ENCODE measurements around the gene ERCC1.

The ERCC1 gene

DNA sequence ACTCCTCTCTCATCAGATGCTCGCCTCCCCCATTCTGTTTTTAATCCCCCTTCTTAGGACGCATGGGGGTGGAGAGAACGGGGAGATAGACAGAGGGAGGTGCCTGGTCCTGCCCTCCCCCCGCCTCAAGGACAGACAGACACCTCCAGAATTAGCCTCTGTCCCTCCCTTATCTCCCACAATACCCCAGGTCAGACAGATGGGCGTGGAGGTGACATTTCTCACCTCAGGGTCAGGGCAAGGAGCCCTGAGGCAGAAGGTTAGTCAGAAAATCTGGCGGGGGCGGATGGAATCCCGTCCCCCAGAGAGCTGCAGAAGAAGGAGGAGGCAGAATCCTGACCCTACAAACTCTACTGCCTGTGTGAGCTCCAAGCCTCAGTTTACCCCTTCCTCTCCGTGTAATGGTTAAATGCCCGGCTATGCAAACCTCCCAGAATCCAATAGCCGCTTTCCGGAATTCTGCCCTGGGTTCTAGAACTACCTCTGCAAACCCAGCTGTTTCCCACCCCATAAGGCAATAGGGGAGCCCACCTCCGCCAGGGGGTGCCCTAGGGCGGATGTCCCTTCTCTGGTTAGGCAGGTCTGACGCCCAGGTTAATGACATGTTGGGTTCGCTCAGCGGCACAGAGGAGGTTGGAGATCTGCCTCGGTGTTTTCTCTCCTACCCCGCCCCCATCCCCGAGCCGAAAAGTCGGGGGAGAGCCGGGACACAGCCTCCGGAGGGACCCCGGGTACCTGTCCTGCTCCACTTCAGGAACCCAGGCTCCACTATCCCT, 19.7 kb downstream of the ERCC1 start:
- peak; percentile 56 for DNase-seq

DNA sequence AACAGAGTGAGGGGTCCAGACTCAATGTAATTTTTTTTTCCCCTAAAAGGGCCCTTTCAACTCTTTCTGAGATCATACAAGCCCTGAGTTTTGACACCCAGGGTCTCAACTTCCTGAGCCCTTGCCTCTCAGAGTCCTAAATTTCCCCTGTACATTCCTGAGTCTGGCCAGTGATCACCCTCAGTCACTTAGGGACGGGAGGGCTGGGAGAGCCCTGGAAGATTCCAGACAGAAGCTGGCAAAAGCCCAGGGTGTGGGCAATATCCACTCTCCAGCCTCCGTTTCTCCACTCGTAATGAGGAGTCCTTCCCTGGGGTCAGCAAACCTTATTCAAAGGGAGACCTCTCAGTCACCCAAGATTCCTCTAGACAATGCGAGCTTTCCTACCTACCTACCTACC, 20.4 kb downstream of the ERCC1 start:
- no peak for DNase-seq

DNA sequence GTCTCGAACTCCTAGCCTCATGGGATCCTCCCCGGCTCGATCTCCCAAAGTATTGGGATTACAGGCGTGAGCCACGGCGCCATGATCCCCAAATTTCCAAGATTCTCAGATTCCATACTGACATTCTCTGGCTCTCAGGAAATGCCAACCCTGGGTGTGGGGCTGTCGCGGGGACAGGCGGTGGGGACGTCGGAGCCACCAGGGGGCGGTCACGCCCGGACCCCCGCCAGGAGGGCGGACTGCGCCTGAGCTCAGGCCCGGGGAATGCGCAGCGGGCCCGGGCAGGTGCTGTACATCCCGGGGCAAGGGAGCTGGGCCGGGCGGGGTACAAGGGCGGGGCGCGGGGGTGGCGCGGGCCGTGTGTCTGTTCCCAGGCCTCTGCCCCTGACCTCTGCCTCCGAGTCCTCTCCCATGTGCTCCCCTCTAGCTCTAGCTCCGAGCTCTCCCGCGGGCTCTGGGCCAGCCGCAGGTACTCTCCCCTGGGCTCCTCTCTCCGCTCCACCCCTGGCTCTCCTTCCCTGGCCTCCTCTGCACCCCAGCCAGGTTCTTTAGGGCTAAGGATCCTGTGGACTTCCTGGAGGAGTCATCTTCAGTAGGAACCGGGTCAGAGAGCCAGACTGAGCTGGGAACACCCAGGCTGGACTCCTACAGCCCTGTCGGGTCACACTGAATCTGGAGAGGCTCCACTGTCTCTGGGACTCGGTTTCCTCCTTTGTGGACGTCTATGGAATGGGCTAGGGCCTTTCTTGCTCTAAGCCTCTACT, 21.2 kb downstream of the ERCC1 start:
- no peak for DNase-seq

DNA sequence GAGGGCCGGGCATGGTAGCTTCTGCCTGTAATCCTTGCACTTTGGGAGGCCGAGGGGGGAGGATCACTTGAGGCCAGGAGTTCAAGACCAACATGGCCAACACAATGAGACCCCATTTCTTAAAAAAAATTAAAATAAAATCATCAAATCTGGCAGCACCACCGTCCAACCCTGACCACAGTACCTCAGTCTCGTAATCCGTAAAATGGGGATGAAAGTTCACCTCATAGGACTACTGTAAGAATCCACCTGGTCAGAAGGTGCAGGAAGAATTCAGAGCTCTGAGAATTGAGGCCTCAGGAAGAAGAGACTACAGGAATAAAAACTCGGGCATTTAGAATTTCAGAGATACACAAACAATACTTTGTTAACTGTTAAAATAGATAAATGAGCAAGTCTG, 21.9 kb downstream of the ERCC1 start:
- DNase-seq = no peak

DNA sequence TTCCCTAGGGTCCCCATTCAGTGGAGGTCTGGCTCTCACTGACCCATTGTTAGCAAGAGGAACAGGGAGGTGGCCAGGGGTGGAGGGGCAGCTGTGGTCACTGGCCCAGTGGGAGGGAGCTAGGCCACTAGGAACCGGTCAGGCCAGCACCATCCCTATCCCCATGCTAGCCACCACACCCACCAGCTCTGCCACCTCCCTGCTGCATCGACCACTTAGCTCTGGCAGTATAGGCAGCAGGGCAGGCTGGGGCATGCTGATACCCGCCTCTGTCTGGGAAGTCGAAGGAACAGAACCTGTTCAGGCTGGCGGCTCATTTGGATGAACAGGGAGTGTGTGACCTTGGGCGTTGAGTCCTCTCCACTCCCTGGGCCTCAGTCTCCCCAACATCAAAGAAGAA, 23.5 kb downstream of the ERCC1 start:
- peak; percentile 61 for DNase-seq

DNA sequence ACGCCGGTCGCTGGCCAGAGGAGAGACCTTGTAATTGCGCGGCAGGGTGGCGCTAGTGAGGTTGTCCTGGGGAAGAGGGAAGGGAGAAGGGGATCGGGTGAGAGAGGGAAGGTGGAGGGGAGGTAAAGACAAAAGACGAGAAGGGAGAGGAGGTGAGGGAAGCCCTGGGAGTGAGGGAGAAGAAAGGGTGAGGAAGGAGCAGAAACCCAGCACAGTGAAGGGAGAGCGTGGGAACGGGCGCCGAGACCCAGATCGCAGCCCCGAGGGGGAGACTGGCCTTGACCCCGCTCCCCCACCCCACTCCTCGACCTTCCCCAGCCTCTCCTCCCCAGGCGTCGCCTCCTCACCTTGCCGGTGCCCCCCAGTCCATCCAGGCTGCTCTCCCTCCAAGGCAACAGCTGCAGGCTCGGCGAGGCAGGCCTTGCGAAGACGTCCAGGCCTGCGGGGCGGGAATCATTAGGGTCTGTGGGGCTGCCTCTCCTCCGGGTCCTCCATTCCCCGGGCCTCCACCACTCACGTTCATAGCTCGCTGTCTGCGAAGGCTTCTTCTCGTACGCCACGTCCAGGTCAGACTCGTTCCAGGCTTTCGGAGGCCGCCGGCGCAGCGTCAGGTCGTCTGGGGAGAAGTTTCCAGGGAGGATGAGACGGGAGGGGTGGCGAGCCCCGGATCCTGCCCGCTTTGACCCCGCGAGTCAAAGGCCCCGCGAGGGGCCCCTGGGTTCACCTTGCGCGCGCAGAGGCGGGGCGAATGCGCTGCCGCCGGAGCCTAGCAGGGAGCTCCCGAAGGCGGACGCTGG, 27.7 kb downstream of the ERCC1 start:
- DNase-seq = no peak

DNA sequence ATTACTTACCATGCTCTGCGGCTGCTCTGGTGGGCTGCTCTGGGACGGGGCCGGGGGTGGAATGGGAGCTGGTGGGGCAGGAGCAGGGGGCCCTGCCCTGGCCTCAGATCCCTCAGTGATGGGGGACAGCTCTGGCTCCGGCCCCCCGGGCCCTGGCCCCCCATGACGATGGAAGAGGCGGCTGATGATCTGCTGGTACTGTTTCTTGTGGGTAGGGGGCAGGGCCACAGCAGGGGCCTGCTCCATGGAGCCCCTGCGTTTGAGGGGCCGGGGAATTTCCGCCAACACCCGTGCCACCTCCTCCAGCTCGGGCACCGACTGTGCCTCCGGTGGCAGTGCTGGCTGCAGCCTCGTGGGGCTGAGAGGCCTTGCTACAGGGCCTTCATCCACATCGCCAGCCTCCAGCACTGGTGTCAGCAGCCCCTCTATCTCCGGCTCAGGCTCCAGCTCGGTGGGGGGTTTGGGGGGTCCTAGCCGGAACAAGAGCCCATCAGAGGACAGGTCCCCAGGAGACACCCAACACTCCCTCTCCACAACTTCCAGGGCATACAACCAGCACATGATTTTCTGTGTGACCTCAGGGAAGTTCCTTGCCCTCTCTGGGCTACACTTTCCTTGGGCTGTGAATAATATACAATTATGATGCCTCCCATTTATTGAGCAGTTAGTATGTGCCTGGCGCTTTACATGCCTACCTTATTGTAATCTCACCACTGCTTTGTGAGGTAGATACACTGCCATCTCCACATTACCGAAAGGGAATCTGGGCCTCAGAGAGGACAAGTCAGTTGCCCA, 31.6 kb downstream of the ERCC1 start:
- DNase-seq = no peak

GRCh38 chr19:45391346-45391745, 32.4 kb downstream of the ERCC1 start:
- DNase-seq = no peak

- DNase-seq = peak; percentile 24
These were observed 38.1 kb downstream of the ERCC1 start for GRCh38 chr19:45385392-45386221.

DNA sequence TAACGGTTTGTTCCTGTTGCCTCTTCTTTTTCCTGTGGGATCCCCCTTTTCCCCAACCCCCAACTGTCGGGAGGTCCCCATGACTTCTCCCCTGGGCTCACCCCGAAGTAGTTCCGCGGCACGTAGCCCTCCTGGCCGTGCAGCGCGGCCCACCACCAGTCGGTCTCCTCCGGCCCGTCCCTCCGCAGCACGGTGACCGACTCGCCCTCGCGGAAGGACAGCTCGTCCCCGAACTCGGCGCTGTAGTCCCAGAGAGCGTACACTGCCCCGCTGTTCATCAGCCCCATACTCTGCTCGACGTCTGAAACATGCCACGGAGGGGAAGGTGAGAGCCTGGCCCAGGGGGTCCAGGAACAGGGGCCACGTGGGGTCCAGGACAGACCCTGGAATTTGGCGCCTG, 41.3 kb downstream of the ERCC1 start:
- no peak for DNase-seq

GRCh38 chr19:45380107-45380506, 43.6 kb downstream of the ERCC1 start:
- no peak for DNase-seq

GRCh38 chr19:45376045-45376724, 47.5 kb downstream of the ERCC1 start:
- no peak for DNase-seq

- peak; percentile 96 for DNase-seq
These were observed 53.1 kb downstream of the ERCC1 start, which contains the start of gene ERCC2 for GRCh38 chr19:45370410-45371204. ERCC2 (minus strand) TSS chr19:45370573; CDS start chr19:45370540, 33 bp downstream.

DNA sequence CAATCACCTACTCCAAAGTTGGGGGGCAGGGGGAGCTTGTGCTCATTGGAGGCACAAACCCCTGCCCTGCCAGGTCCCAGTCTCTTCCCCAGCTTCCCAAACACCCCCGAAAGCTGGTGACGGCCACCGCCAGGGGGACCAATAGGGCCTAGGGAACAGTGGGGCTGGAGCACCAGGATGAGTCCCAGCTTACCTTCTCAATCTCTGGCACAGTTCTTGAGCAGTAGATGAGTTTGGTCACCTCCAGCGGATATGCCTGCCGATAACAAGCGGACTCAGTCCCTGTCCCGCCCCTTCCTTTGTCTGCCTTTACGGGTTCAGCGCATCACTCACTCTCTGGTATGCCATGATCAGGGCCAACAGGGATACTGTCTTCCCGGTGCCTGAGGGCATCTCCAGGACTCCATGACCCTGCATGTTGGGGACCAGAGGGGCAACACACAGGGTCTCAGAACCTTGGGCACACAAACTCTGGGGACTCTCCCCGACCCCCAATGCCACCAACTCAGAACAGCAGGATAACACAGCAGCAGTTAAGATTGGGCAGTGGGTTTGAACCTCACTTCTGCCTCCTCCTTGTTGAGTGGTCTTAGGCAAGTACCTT, 54.9 kb downstream of the ERCC1 start:
- no peak for DNase-seq

DNA sequence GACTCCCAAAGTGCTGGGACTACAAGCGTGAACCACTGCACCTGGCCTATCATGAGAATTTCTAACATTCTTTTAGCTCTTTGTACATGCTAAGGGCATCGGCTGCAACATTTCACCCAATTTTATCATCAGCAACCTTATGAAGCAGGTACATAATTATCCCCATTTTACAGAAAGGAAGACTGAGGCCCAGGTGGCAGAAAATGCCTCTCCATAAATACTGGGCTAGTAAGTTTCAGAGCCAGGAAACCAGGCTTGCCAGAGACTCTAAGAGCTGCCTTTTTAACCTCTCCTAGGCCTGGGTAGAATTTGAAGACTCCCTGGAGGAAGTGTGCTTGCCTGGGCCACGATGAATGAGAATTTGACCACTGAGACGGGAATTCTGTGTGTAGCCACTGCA, 55.6 kb downstream of the ERCC1 start:
- DNase-seq = no peak

DNA sequence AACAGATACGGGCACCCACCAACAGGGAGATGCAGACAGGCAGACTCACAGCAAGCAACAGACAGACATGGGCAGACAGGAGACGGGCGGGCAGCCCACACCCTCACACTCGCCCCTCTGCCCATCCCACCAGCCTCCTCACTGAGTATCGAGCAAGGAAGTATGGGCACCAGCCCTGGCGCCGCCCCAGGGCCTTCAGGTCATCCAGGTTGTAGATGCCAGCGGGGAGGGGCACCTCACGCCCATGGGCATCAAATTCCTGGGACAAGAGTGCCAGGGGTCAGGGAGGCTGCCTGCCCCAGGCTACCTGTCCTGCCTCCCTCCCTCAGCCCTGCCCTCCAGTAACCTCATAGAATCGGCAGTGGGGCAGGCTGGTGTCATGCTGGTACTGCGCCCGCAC, 59.0 kb downstream of the ERCC1 start:
- no peak for DNase-seq

DNA sequence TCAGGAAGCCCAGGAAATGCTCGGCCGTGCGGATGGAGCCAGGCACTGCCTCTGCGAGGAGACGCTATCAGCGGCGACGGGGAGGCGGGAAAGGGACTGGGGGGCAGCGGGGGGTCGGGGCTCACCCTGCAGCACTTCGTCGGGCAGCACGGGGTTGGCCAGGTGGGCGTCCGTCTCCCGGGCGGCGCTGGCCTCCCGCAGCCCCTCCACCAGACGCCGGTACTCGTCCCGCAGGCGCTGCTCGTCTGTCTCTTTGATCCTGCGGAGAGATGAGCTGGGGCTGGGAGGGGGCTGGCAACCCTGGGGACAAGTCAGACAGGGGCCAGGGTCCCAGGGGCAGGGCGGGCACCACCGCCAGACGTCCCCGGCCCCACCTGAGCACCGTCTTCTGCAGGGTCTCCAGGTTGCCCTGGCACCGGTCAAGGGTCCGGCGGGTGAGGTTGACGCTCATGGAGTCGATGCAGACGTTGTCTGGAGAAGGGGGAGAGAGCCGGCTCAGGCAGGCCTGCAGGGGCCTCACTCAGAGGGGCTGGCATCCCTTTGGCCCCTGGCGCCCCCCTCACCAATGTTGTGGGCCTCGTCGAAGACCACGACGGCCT, 59.8 kb downstream of the ERCC1 start:
- DNase-seq = no peak

DNA sequence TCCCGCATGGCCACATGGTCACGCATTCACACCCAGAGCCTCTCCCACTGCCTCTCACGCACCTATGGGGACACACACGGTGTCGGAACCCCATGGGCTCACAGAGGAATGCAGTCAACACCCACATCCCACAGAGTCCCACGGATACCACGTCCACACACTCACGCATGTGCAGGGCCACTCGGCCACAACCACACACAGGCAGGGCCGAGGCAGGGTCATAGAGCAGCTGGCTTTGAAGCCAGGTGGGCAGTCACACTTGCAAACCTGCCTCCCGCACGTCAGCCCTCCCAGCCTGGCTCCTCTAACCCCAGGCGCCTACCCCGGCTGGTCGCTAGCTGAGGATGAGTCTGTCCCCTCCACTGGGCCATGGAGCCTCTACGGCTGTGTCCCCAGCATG, 61.4 kb downstream of the ERCC1 start:
- no peak for DNase-seq

GRCh38 chr19:45361608-45362007, 62.1 kb downstream of the ERCC1 start:
- no peak for DNase-seq

All from NCI-H510A (cell line).